ENCODE results near the gene NDUFA9.

- TF ChIP-seq POLR2A (IDR thresholded peaks at IDR 0.05) (no peak), CTCF (IDR thresholded peaks at IDR 0.05) (no peak)
Measured at GRCh38 chr12:4679711-4680110, 30.8 kb downstream of the NDUFA9 start.
